ENCODE results near the gene MRPS12.
"Not testable (repeated sequence)": the region's sequence is repeated elsewhere in the genome, so short reads cannot be mapped to it uniquely, and the experiment has no call there.

The MRPS12 gene

GRCh38 chr19:38930776-38931520 lies at the start of gene MRPS12:
Gene MRPS12, plus strand, starts transcription at chr19:38930944. Its CDS starts 351 bp downstream, at chr19:38931295.
- peak; percentile 99 for DNase-seq

- no peak for DNase-seq
These were observed 47.5 kb upstream of the MRPS12 start for GRCh38 chr19:38883286-38883685.

DNA sequence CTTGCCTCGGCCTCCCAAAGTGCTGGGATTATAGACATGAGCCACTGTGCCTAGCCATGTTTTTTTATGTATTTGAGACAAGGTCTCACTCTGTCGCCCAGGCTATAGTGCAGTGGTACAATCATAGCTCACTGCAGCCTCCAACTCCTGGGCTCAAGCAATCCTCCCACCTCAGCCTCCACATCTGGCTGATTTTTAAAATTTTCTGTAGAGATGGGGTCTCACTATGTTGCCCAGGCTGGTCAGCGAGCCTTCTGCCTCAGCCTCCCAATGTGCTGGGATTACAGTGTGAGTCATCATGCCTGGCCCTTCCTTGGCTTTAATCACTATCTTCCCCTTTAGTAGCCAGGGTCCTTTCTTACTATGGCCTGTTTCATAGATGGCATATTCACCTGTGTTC lies 46.1 kb upstream of the MRPS12 start:
- not testable (repeated sequence) for DNase-seq

DNA sequence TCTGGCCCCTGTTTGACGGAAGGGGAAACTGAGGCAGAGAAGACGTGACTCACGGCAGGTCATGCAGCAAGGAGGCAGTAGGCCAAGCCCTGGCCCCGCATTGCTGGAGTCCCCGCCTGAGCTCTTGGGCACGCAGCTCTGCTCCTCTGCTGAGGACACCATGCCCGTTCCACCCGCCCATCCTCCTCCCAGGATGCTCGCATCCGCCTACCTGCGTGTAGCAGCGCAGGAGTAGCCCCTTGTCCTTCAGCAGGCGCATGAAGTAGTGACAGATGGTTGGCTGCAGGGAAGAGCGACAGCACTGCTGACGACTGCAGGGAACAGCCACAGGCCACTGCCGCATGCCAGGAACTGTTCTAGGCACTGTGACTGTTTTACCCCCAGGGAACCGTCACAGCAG lies 41.9 kb upstream of the MRPS12 start:
- DNase-seq = no peak

DNA sequence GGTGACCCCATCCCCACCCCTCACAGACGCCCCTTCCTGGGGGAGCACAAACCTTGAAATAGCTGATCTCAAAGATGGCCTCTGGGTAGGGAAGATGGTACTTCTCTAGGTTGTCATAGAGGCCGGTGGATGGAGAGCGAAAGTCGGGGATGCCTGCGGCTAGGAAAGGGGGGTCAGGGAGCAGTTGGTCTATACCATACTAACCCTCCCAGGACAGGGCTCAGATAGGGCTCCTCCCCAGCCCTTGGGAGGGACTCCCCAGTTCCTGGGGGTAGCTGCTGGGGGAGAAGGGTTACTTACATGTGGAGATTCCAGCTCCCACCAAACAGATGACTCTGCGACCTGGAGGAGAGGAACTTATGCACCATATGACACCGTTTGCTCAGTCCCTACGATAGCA lies 40.9 kb upstream of the MRPS12 start:
- no peak for DNase-seq

DNA sequence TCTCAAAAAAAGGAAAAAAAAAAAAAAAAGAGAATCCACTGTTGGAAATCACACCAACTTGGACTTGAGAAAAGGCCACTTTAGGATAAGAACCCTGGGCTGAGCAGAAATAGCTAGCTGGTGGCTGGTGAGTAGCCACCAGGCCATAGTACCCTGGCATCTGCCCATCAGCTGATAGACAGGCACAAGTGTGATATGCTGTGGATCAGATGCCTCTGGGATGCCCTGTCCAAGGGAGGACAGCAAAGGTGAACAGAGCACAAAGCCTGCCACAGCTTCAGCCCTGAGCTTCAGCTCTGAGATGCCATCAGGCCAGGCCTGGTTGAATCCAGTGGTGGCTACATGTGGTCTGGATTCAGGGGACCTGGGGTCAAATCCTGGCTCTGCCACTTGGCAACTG lies 40.1 kb upstream of the MRPS12 start:
- no peak for DNase-seq

GRCh38 chr19:38891771-38892170 lies 39.0 kb upstream of the MRPS12 start:
- DNase-seq = no peak

- peak; percentile 12 for DNase-seq
These were observed 37.9 kb upstream of the MRPS12 start for GRCh38 chr19:38892841-38893240.

DNA sequence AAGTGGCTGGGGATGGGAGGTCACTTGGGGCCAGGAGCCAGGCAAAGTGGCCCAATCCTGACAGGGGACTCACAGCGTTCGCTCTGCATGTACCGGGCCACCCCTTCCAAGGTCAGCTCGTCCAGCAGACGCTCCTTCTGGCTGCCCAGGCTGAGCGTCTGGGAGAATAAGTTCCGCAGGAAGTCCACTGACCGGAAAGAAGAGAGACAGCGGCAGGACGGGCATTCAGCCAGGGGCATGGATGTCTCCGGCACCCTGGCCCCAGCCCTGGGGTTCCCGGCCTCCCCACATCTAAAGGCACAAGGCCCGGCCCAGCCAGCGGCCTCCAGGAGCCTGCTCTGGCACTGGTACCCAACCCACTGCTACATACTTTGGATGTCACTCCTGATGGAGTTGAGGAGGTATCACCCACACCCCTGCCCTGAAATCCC lies 37.4 kb upstream of the MRPS12 start:
- no peak for DNase-seq

DNA sequence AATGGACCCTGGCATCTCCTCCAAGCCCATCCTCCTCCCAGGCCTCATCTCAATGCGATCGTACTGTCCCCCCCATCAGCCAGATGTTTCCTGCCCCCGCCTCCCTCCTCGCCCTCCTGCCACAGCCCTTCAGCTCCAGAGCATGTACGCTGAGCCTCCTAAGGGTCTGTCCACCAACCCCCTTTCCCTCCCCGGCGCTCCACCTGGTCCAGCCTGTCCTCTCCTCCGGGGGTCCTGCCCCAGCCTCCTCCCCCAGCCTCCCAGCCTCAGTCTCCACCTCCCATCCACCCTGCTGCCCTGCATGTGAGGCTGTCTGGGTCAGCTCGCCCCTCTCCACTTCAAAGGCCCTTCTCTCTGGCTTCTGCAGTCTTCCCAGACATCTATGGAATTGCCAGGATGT lies 35.8 kb upstream of the MRPS12 start:
- DNase-seq = no peak

GRCh38 chr19:38898788-38899446 lies 31.8 kb upstream of the MRPS12 start:
- DNase-seq = no peak

- DNase-seq = peak; percentile 99
These were observed 31.1 kb upstream of the MRPS12 start, which contains the start of the genes NFKBIB and SIRT2 for GRCh38 chr19:38899447-38900201. Gene NFKBIB, plus strand, starts transcription at chr19:38899969. Its CDS starts 64 bp downstream, at chr19:38900033. Gene SIRT2, minus strand, starts transcription at chr19:38899618. Its CDS starts 97 bp downstream, at chr19:38899521.

- no peak for DNase-seq
These were observed 30.5 kb upstream of the MRPS12 start for GRCh38 chr19:38900202-38900629.

GRCh38 chr19:38900743-38901190 lies 30.0 kb upstream of the MRPS12 start:
- no peak for DNase-seq

DNA sequence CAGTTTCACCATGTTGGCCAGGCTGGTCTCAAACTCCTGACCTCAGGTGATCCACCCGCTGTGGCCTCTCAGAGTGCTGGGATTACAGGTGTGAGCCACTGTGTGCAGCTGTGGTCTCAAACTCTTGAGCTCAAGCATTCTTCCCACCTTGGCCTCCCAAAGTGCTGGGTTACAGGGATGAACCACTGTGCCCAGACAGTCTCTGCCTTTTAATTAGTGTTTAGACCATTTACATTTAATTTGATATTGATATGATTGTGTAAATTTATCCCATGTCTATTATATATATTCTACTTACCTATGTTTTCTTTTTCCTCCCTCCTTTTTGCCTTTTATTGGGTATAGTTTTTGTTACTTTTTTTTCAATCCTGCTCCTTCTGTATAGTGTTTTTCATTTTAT lies 29.1 kb upstream of the MRPS12 start:
- DNase-seq = no peak

GRCh38 chr19:38904581-38905539 lies 25.9 kb upstream of the MRPS12 start:
- no peak for DNase-seq

- no peak for DNase-seq
These were observed 25.1 kb upstream of the MRPS12 start for GRCh38 chr19:38905620-38906019.

DNA sequence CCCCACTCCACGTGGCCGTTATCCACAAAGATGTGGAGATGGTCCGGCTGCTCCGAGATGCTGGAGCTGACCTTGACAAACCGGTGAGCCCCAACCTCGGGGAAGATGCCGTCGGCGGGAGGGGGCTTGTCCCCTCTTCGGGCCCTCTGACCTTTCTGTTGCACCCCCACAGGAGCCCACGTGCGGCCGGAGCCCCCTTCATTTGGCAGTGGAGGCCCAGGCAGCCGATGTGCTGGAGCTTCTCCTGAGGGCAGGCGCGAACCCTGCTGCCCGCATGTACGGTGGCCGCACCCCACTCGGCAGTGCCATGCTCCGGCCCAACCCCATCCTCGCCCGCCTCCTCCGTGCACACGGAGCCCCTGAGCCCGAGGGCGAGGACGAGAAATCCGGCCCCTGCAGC lies 23.5 kb upstream of the MRPS12 start:
- no peak for DNase-seq

DNA sequence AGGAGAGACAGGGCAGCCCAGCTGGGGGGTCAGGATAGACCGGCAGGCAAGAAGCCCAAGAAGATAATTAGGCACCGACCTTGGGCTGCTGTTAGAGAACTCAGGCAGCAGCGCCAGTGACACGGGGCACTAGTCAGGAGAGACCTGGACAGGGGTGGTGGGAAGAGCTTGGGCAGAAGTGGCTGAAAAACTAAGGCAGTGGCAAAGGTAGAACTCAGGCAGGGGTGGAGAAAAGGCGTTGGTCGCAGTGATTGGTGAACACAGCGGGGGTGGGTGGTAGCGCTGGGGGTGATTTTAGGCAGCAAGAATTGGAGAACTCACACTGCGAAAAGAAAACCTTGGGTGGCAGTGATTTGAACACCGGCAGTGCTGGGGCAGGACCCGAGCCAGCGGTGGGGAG lies 23.1 kb upstream of the MRPS12 start:
- no peak for DNase-seq

DNA sequence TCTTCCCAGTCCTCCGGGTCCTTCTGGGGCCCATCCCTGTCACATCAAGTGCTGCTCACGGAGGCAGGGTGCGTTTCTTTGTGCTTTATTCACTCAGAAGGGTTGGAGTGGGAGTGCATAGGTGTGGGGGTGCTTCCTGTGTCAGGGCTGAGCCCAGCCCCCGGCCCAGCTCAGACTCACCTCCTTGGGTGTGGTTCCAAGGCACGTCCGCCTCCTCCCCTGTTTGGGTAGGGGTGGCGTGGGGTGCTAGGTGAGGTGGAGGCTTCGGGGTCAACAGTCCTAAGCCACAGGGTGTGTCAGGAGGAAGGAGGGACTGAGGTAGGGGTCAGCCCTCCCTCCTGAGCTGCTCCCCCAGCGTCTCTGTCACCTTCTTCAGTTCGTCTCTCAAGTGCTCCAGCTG lies 21.8 kb upstream of the MRPS12 start:
- no peak for DNase-seq

DNA sequence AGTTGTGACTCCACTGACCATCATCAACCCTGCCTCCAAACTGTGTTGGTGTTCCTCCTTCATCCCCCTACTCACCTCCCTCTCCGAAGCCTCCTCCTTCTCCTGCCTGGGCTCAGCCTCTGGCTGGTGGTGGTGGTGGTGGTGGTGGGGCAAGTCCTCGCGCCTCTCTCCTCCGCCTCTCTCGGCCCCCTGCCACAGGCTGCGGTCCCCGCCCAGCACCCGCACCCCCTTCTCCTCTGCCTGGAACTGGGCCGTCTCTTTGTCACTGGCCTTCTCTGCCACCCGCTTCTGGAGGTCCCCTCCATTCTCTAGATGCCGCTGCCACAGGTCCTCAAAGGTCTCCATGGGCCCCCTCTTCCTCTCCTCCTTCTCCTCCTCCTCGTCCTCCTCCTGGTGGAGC lies 20.3 kb upstream of the MRPS12 start:
- no peak for DNase-seq

GRCh38 chr19:38911388-38912001 lies 19.2 kb upstream of the MRPS12 start:
- DNase-seq = no peak
